Spleen (tissue), 11 donors: ENCODE measurements around the gene TBC1D2. TPM values are rescaled to one million over a fixed set of nuclear protein-coding genes. Genes with fewer than 3 reads are reported as not detected.

Experiments used
- DNase-seq: peaks from one replicate; pipeline ENCODE4 v3.0.0-alpha.2; 2020
- H3K27ac ChIP-seq, 8 donors: fragments of 200-600 bp; sonication (generic) in 7 of 8; 1 replicate in 4 of 8; 2 replicates in 4 of 8; pipeline versions ENCODE4 v1.5.0 to v1.8.0; 2016 to 2021; ENCODE audit warnings: inconsistent platforms in 4 of 8, mild to moderate bottlenecking in 4 of 8, moderate library complexity in 1 of 8
- H3K27me3 ChIP-seq, 7 donors: fragments of 200-600 bp; sonication (generic) in 6 of 7; replicated peaks in 1 of 7; 1 replicate in 4 of 7; 2 replicates in 3 of 7; pipeline versions ENCODE4 v1.5.0 to v1.8.0; 2016 to 2021; ENCODE audit warnings: inconsistent platforms in 3 of 7, mild to moderate bottlenecking in 1 of 7
- H3K36me3 ChIP-seq, 6 donors: fragments of 200-600 bp; sonication (generic) in 5 of 6; 1 replicate in 4 of 6; 2 replicates in 2 of 6; pipeline versions ENCODE4 v1.5.0 to v1.8.0; 2016 to 2021; ENCODE audit warnings: inconsistent platforms in 2 of 6
- H3K4me1 ChIP-seq, 6 donors: fragments of 200-600 bp; sonication (generic) in 5 of 6; 1 replicate in 3 of 6; 2 replicates in 3 of 6; pipeline versions ENCODE4 v1.5.0 to v1.8.0; 2016 to 2021; ENCODE audit warnings: inconsistent platforms in 3 of 6
- H3K4me3 ChIP-seq, 8 donors: fragments of 200-600 bp; sonication (generic) in 7 of 8; 1 replicate in 4 of 8; 2 replicates in 4 of 8; pipeline versions ENCODE4 v1.5.0 to v1.8.0; 2016 to 2021; ENCODE audit warnings: inconsistent platforms in 4 of 8, mild to moderate bottlenecking in 4 of 8, moderate library complexity in 2 of 8
- H3K9me3 ChIP-seq, 8 donors: fragments of 200-600 bp; sonication (generic) in 7 of 8; 1 replicate in 4 of 8; 2 replicates in 4 of 8; pipeline versions ENCODE4 v1.5.0 to v1.8.0; 2016 to 2021; ENCODE audit warnings: inconsistent platforms in 4 of 8
- CTCF ChIP-seq, 11 experiments: fragments of 200-600 bp in 7 of 11; fragments of 450-650 bp in 4 of 11; sonication (generic) in 4 of 11; IDR thresholded peaks in 8 of 11; conservative IDR thresholded peaks in 3 of 11; 1 replicate in 7 of 11; 2 replicates in 4 of 11; pipeline versions ENCODE4 v1.4.0 to v1.8.0; 2016 to 2021; ENCODE audit warnings: antibody characterized with exemption in 11 of 11, inconsistent platforms in 4 of 11, mild to moderate bottlenecking in 1 of 11
- POLR2A ChIP-seq, 3 donors: fragments of 450-650 bp; IDR thresholded peaks; one replicate each; pipeline ENCODE4 v1.5.1; 2017; ENCODE audit warnings: antibody characterized with exemption in 3 of 3, mild to moderate bottlenecking in 1 of 3
- POLR2AphosphoS5 ChIP-seq, 3 donors: sonication (generic); formaldehyde crosslinking; IDR thresholded peaks; one replicate each; pipeline ENCODE4 v1.5.1; 2017; ENCODE audit warnings: antibody characterized with exemption in 3 of 3
- WGBS, 5 donors: extraction: QIAGEN DNeasy Blood & Tissue Kit in 3 of 5; methylation state at CpG; one replicate each; pipeline versions ENCODE4 v1.1.5 to v1.1.7; 2013 to 2018; 5-methylcytosine and 5-hydroxymethylcytosine counted together
- intact Hi-C: fragments of 100-400 bp; cut with DNase I; formaldehyde crosslinking; loops from one replicate; pipeline ENCODE4 v1.15.0; 2023; ENCODE audit warnings: low total_unique reads
- polyA plus RNA-seq, 3 donors: library from polyadenylated mRNA; stranded (reverse); fragments of 200-250 nt; gene quantifications; one replicate each; pipeline ENCODE4 v1.2.1, GENCODE V29; 2013
- total RNA-seq, 7 donors: library from RNA; depleted of rRNA in 3 of 7; stranded (reverse); fragments of >200 nt in 3 of 7; fragmentation: NEBNext Ultra II Directional in 4 of 7; extraction: Animal tissue kit (Norgen Biotek cat#: 25700) in 4 of 7; gene quantifications; one replicate each; pipeline versions ENCODE4 v1.1.0 to v1.2.1, GENCODE V29; 2016 to 2021
- donor health status: healthy with polysubstance abuse.
- donor health status: DM: no; HTN: no; CAD: no; lungs with moderate emphysema.
- donor health status: DM: no; HTN: no; CAD: no.
- donor health status: Bipolar disorder and iron deficiency.
- donor health status: healthy.
- donor health status: DM: no; HTN: no; CAD: no.
- donor health status: DM: yes; HTN: yes; CAD: no.

TBC1D2 gene
- total and polyA plus RNA-seq, 10 donors: 2.7 to 27.2 (median 12.4) TPM

DNA sequence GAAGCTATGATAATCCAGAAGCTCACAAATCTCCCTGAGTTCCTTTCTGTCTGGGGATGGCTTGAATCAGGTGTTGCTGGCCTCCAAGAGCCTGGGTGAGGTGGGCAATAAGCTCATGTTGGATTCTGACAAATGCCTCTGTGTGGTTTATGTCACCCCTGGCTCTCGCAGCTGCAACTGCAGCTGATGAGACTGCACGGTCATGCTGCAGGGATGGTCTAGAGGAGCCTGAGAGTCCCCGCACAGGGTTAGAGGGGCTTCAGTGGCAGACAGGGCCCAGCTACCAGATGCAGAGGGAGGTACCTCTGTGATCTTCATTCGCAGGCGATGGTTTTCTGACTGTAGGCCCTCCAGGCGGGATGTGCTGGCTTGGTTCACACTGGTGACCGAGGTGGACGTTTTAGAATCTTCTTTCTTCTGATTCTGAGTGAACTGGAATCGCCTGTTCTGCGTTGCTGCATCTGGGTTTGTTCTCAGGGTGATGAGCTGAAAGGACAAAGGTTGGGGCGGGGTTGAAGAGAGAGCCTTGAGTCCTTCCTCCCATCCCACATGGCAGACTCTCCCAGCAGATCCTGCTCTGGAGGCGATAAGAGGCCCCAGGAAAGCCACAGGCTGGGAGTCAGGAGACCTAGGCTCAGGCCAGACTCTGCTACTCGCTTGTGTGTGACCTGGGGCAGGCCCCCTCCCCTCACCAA lies 47.6 kb upstream of the TBC1D2 start:
- Histone ChIP-seq H3K27me3 (no peaks in the 10 kb centered on the region), H3K36me3 (no peaks in the 10 kb centered on the region), H3K4me3 (no peak overlapping the region), H3K9me3 (no peaks in the 10 kb centered on the region), H3K4me1 (no peaks in the 10 kb centered on the region), H3K27ac (no peak overlapping the region)
- 87 to 92% (median 87%) methylated on average over 11 to 13 of the region's 13 CpGs for WGBS, 5 donors
- no peak for DNase-seq
- TF ChIP-seq CTCF (IDR thresholded peaks at IDR 0.05 in 8 of 11, conservative IDR thresholded peaks at IDR 0.05 in 3 of 11) (no peak), POLR2A (IDR thresholded peaks at IDR 0.05) (no peak), POLR2AphosphoS5 (IDR thresholded peaks at IDR 0.05) (no peak)
- intact Hi-C loops: no loop called here

DNA sequence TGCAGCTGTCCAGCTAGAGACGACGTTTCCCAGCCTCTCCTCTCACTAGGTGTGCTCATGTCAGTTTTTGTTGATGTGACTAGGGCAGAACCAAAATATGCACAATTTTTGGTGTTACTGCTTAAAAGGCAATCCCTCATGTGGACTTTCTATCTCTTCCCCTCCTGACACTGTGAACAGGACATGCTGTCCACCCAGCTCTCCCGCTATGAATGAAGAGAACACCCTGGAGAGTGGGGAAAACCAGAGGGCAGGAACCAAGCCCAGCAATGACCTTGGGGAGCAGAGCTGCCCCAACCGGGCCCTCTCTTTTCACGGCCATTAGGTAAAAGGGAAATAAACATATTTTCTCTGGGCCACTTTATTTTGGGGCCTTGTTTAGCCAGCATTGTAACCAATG lies 46.7 kb upstream of the TBC1D2 start:
- no peaks in the 10 kb centered on the region for H3K36me3 ChIP-seq
- intact Hi-C loops: no loop called here
- no peaks in the 10 kb centered on the region for H3K27me3 ChIP-seq
- 71 to 84% (median 72%) methylated on average over 5 of the region's 5 CpGs for WGBS, 5 donors
- H3K27ac ChIP-seq: no peak overlapping the region
- no peak overlapping the region for H3K4me3 ChIP-seq
- no peaks in the 10 kb centered on the region for H3K9me3 ChIP-seq
- H3K4me1 ChIP-seq: no peaks in the 10 kb centered on the region
- TF ChIP-seq POLR2AphosphoS5 (IDR thresholded peaks at IDR 0.05): no peak
- TF ChIP-seq POLR2A (IDR thresholded peaks at IDR 0.05): no peak
- no peak for TF ChIP-seq CTCF (IDR thresholded peaks at IDR 0.05 in 8 of 11, conservative IDR thresholded peaks at IDR 0.05 in 3 of 11)
- no peak for DNase-seq

DNA sequence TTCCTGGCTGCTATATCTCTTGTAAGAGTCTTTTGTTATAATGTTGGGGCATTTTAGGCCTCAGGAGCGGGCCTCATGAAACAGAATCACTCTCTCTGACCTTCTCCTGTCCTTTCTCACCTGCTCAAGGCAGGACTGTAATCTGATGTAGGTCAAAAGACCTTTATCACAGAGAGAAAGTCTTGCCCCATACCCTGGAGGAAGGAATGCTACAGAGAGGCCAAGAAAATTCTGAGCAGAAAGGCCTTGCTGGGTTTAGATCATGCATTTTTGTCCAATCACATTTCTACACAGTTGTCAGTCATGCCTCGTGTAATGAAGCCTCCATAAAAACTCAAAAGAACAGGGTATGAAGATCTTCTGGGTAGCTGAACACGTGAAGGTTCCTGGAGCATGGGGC lies 45.2 kb upstream of the TBC1D2 start:
- intact Hi-C loops: no loop called here
- Histone ChIP-seq H3K4me3 (no peak overlapping the region), H3K27ac (no peak overlapping the region), H3K9me3 (no peaks in the 10 kb centered on the region), H3K4me1 (no peaks in the 10 kb centered on the region), H3K36me3 (no peaks in the 10 kb centered on the region), H3K27me3 (peaks cover 0 to 8% (median 0%) of the 10 kb centered on the region in 7 donors)
- no peak for TF ChIP-seq POLR2AphosphoS5 (IDR thresholded peaks at IDR 0.05)
- TF ChIP-seq CTCF (IDR thresholded peaks at IDR 0.05 in 8 of 11, conservative IDR thresholded peaks at IDR 0.05 in 3 of 11): no peak
- no peak for TF ChIP-seq POLR2A (IDR thresholded peaks at IDR 0.05)
- 85 to 93% (median 90%) methylated on average over 3 of the region's 3 CpGs for whole genome bisulfite sequencing, 5 donors
- DNase-seq: no peak

DNA sequence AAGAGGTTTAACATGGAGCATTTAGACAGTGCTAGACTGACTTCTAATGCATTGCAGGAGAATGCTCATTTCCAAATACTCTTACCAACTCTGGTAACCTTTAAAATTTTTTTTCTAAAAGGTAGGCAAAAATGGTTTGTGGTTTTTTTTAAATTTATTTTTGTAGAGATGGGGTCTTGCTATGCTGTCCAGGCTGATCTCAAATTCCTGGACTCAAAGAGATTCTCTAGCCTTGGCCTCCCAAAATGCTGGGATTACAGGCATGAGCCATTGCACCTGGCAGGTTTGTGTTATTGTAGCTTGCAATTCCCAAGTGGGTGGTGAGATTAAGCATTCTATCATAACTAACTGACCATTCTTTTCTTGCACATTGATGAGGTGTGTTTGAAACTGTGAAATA lies 43.0 kb upstream of the TBC1D2 start:
- Histone ChIP-seq H3K27me3 (peaks cover 0 to 13% (median 0%) of the 10 kb centered on the region in 7 donors), H3K36me3 (no peaks in the 10 kb centered on the region), H3K9me3 (no peaks in the 10 kb centered on the region), H3K4me1 (no peaks in the 10 kb centered on the region), H3K27ac (no peak overlapping the region), H3K4me3 (no peak overlapping the region)
- intact Hi-C loops: no loop called here
- no peak for DNase-seq
- TF ChIP-seq POLR2A (IDR thresholded peaks at IDR 0.05) (no peak), POLR2AphosphoS5 (IDR thresholded peaks at IDR 0.05) (no peak), CTCF (IDR thresholded peaks at IDR 0.05 in 8 of 11, conservative IDR thresholded peaks at IDR 0.05 in 3 of 11) (no peak)
